GM20000 (cell line): Measurements from ENCODE around the gene TRIM33.

ENCODE experiments used
- DNase-seq: peaks from one replicate; pipeline ENCODE4 v3.0.0; 2012; ENCODE audit warnings: low spot score
- CTCF ChIP-seq: IDR thresholded peaks from 2 replicates; pipeline ENCODE4 v1.5.1; 2012; ENCODE audit warnings: mild to moderate bottlenecking, control low read depth; ENCODE audit errors: extremely low read depth, missing control alignments

TRIM33 gene

DNA sequence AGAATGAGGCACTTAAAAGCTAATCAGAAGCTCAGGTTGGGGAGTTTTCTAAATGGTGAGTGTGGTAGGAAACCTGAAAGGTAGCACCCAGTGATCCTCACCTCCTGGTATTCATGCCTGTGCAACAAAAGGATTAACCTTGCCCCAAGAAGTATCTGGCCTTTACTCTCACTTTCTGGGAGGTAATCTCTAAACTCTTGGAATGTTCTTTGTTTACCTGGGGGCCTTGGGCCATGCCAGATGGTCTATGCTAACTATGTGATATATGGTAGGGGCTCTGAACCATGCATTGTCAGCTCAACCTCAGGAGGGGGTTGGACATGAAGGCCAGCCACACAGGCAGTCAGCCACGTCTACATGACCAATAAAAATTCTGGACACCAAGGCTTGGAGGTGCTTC is 24.4 kb upstream of the TRIM33 start:
- no peak for DNase-seq
- no peak for TF ChIP-seq CTCF

DNA sequence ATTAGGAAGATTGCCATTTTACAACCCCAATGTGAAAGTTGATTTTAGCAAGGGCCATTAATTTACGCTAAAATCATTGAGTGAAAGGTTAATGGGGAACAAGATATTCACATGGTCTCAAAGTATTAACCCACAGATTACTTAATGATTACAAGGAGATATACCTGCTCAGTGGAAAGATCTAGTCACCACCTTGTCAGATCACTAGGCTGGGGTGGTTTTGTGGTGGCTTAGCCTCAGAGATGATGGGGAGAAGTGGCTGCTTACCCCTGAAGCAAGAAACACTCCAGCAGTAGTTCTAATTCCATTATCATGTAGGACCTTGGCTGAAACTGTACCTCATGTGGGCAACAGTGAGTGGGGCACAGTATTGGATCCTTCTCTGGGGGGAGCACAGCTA is 20.1 kb upstream of the TRIM33 start:
- TF ChIP-seq CTCF = no peak
- DNase-seq = no peak

- no peak for TF ChIP-seq CTCF
- DNase-seq = no peak
Observed at GRCh38 chr1:114530224-114530623, 19.2 kb upstream of the TRIM33 start.

DNA sequence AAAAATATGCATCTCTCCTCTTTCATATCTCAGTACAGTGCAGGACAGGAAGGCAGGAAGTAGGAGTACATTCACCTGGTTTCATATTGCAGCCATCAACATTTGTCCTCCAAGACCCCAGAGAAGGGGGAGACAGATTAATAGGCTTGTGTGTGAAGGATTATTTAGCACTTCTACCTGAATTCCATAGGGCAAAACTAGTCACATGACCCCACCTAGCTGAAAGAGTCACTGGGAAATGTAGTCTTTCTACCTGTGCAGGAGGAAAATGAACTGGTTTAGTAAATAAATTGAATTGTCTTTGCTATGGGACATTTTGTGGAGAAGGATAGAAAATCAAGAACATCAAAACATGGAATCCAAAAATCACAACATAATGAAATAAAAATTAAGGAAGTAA is 13.9 kb upstream of the TRIM33 start:
- no peak for TF ChIP-seq CTCF
- DNase-seq = no peak

DNA sequence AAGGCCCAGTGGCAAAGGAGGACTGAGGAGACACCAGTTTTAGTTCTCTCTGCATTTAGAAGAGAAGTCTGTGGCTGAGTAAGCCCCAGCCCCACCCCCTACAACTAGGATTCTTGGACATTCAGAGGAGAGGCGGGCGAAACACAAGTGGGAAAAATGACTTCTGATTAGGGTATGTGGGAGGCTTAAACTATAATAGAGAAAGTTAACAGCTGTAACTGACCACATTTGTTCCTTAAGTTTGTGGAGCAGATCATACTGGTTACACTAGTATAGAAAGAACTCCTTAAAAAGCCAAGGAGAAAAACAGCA is 11.2 kb upstream of the TRIM33 start:
- no peak for TF ChIP-seq CTCF
- DNase-seq = no peak

- no peak for DNase-seq
- TF ChIP-seq CTCF = no peak
Observed at GRCh38 chr1:114521396-114522263, 10.6 kb upstream of the TRIM33 start.

GRCh38 chr1:114517348-114517747 is 6.3 kb upstream of the TRIM33 start:
- no peak for TF ChIP-seq CTCF
- no peak for DNase-seq
